ENCODE data around the gene HSPE1.
"Not testable (repeated sequence)": the region's sequence is repeated elsewhere in the genome, so short reads cannot be mapped to it uniquely, and the experiment has no call there.

The HSPE1 gene

GRCh38 chr2:197499594-197500502 is at the start of gene HSPE1, which contains the start of gene HSPD1:
HSPE1 (plus strand) TSS chr2:197500379; CDS start chr2:197500437, 58 bp downstream.
HSPD1 (minus strand) TSS chr2:197499840; CDS start chr2:197498848, 992 bp downstream.
- peak; percentile 97 for DNase-seq

GRCh38 chr2:197450465-197450864 is 49.7 kb upstream of the HSPE1 start:
- DNase-seq = no peak

- DNase-seq = not testable (repeated sequence)
Measured at GRCh38 chr2:197450935-197451358, 49.2 kb upstream of the HSPE1 start.

GRCh38 chr2:197452754-197453122 is 47.4 kb upstream of the HSPE1 start:
- DNase-seq = no peak

- DNase-seq = peak; percentile 98
Measured at GRCh38 chr2:197453123-197453913, 46.9 kb upstream of the HSPE1 start, which contains the start of gene COQ10B. COQ10B (plus strand) TSS chr2:197453552; CDS start chr2:197453561, 9 bp downstream.

GRCh38 chr2:197453914-197454398 is 46.2 kb upstream of the HSPE1 start:
- DNase-seq = no peak

GRCh38 chr2:197454923-197455322 is 45.3 kb upstream of the HSPE1 start:
- no peak for DNase-seq

- DNase-seq = no peak
Measured at GRCh38 chr2:197455428-197455827, 44.8 kb upstream of the HSPE1 start.

GRCh38 chr2:197460649-197461048 is 39.5 kb upstream of the HSPE1 start:
- DNase-seq = no peak

GRCh38 chr2:197461057-197461456 is 39.1 kb upstream of the HSPE1 start:
- no peak for DNase-seq

- no peak for DNase-seq
Measured at GRCh38 chr2:197464175-197464574, 36.0 kb upstream of the HSPE1 start.

- DNase-seq = no peak
Measured at GRCh38 chr2:197472166-197472565, 28.0 kb upstream of the HSPE1 start.

GRCh38 chr2:197477797-197478196 is 22.4 kb upstream of the HSPE1 start:
- DNase-seq = no peak

GRCh38 chr2:197480165-197481036 is 19.8 kb upstream of the HSPE1 start:
- no peak for DNase-seq

GRCh38 chr2:197484248-197484647 is 15.9 kb upstream of the HSPE1 start:
- DNase-seq = not testable (repeated sequence)

GRCh38 chr2:197486175-197486574 is 14.0 kb upstream of the HSPE1 start:
- DNase-seq = no peak

- no peak for DNase-seq
Measured at GRCh38 chr2:197487385-197487784, 12.8 kb upstream of the HSPE1 start.

GRCh38 chr2:197495433-197496134 is 4.6 kb upstream of the HSPE1 start:
- no peak for DNase-seq

- no peak for DNase-seq
Measured at GRCh38 chr2:197496695-197497094, 3.5 kb upstream of the HSPE1 start.

- no peak for DNase-seq
Measured at GRCh38 chr2:197497326-197497725, 2.9 kb upstream of the HSPE1 start.

- no peak for DNase-seq
Measured at GRCh38 chr2:197498235-197498936, 1.8 kb upstream of the HSPE1 start.
